Measurements from ENCODE around the gene MAU2.

- TF ChIP-seq, protein P1, sequence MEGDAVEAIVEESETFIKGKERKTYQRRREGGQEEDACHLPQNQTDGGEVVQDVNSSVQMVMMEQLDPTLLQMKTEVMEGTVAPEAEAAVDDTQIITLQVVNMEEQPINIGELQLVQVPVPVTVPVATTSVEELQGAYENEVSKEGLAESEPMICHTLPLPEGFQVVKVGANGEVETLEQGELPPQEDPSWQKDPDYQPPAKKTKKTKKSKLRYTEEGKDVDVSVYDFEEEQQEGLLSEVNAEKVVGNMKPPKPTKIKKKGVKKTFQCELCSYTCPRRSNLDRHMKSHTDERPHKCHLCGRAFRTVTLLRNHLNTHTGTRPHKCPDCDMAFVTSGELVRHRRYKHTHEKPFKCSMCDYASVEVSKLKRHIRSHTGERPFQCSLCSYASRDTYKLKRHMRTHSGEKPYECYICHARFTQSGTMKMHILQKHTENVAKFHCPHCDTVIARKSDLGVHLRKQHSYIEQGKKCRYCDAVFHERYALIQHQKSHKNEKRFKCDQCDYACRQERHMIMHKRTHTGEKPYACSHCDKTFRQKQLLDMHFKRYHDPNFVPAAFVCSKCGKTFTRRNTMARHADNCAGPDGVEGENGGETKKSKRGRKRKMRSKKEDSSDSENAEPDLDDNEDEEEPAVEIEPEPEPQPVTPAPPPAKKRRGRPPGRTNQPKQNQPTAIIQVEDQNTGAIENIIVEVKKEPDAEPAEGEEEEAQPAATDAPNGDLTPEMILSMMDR (IDR thresholded peaks at IDR 0.05; ENCODE audit: low read depth, low read length): no peak
- TF ChIP-seq EZH2phosphoT487 (IDR thresholded peaks at IDR 0.05; ENCODE audit: low read depth): no peak
These were observed 4.5 kb upstream of the MAU2 start for GRCh38 chr19:19316082-19316481.

Data from OCI-LY3 (cell line).